Kidney (tissue), 14 donors: ENCODE data around the gene ARL8B. TPM values are rescaled to one million over a fixed set of nuclear protein-coding genes. Genes with fewer than 3 reads are reported as not detected.

Source experiments
- DNase-seq, 5 donors: peaks; one replicate each; pipeline ENCODE4 v3.0.0-alpha.2; 2013 to 2020
- FAIRE-seq: peaks from 2 replicates; lab custom pipeline; 2012; peaks lifted over from hg19 to GRCh38; lab: Jason Lieb, UNC
- H3K27ac ChIP-seq, 2 donors: one replicate each; pipeline ENCODE4 v1.7.0; 2013; ENCODE audit warnings: low read depth in 2 of 2, low read length in 2 of 2, inconsistent platforms in 1 of 2
- H3K27me3 ChIP-seq: one replicate; pipeline ENCODE4 v1.7.1; 2013; ENCODE audit warnings: low read length, inconsistent platforms; ENCODE audit not compliant: control insufficient read depth, insufficient read depth
- H3K36me3 ChIP-seq, 3 donors: one replicate each; pipeline versions ENCODE4 v1.7.0 to v1.7.1; 2013; ENCODE audit warnings: low read length in 3 of 3, control low read depth in 1 of 3, inconsistent platforms in 1 of 3; ENCODE audit not compliant: insufficient read depth in 3 of 3, control insufficient read depth in 2 of 3
- H3K4me1 ChIP-seq, 3 donors: one replicate each; pipeline versions ENCODE4 v1.7.0 to v1.7.1; 2013; ENCODE audit warnings: low read length in 3 of 3, inconsistent platforms in 1 of 3, low read depth in 1 of 3; ENCODE audit not compliant: control insufficient read depth in 2 of 3, insufficient read depth in 2 of 3
- H3K4me3 ChIP-seq, 3 donors: one replicate each; pipeline versions ENCODE4 v1.7.0 to v1.8.1; 2013; ENCODE audit warnings: low read length in 3 of 3, control low read depth in 1 of 3, inconsistent platforms in 1 of 3
- H3K9ac ChIP-seq, 3 donors: one replicate each; pipeline versions ENCODE4 v1.7.0 to v1.7.1; 2013; ENCODE audit warnings: low read length in 3 of 3, control low read depth in 1 of 3, inconsistent platforms in 1 of 3
- H3K9me3 ChIP-seq, 3 donors: one replicate each; pipeline versions ENCODE4 v1.7.0 to v1.7.1; 2013; ENCODE audit warnings: low read length in 3 of 3, control low read depth in 1 of 3, inconsistent platforms in 1 of 3; ENCODE audit not compliant: control insufficient read depth in 2 of 3, insufficient read depth in 1 of 3
- CTCF ChIP-seq: IDR thresholded peaks from 3 replicates; pipeline ENCODE4 v1.5.1; 2012; ENCODE audit warnings: mild to moderate bottlenecking, moderate library complexity, borderline replicate concordance; ENCODE audit not compliant: insufficient read depth; ENCODE audit errors: extremely low read depth
- intact Hi-C: fragments of 100-400 bp; cut with DNase I; formaldehyde crosslinking; loops from one replicate; pipeline ENCODE4 v1.11.1; 2022
- polyA plus RNA-seq: library from polyadenylated mRNA; stranded (reverse); fragments of 350-450 nt; fragmentation: Illumina TruSeq; extraction: RNeasy Lipid Tissue Mini Kit (QIAGEN cat#74804); gene quantifications from one replicate; pipeline ENCODE4 v1.2.3, GENCODE V29; 2014; ENCODE audit warnings: low read depth, low replicate concordance; ENCODE audit not compliant: insufficient read depth
- total RNA-seq: library from RNA; stranded (reverse); fragmentation: NEBNext Ultra II Directional; extraction: Animal tissue kit (Norgen Biotek cat#: 25700); gene quantifications from one replicate; pipeline ENCODE4 v1.2.1, GENCODE V29; 2021
- donor health status: control.
- donor health status: control.
- donor health status: control.
- donor health status: control.
- donor health status: control.
- donor health status: DM: yes; HTN: yes; CAD: no.
- donor health status: Normal renal cell carcinoma (clear cell type).

ARL8B gene
- total and polyA plus RNA-seq, 2 donors from 2014 or later = 49.1 to 62.7 TPM

GRCh38 chr3:5202222-5202621 is 80.1 kb downstream of the ARL8B start:
- H3K4me1 ChIP-seq = no peaks in the 10 kb centered on the region
- peaks cover 2 to 59% (median 38%) of the 10 kb centered on the region in 3 donors for H3K36me3 ChIP-seq
- no peak overlapping the region for H3K9ac ChIP-seq
- no peak overlapping the region for H3K4me3 ChIP-seq
- no peak for FAIRE-seq
- TF ChIP-seq CTCF = no peak
- intact Hi-C loops = no loop called here
- no peak overlapping the region for H3K27ac ChIP-seq
- H3K27me3 ChIP-seq = no peaks in the 10 kb centered on the region
- no peaks in the 10 kb centered on the region for H3K9me3 ChIP-seq
- DNase-seq = no peak

GRCh38 chr3:5205165-5205941 is 83.3 kb downstream of the ARL8B start:
- H3K36me3 ChIP-seq = peaks cover 8 to 72% (median 57%) of the 10 kb centered on the region in 3 donors
- FAIRE-seq (no peak), DNase-seq (no peak)
- H3K27ac ChIP-seq = no peak overlapping the region
- no peak overlapping the region for H3K9ac ChIP-seq
- no peaks in the 10 kb centered on the region for H3K4me1 ChIP-seq
- no peak for TF ChIP-seq CTCF
- no peaks in the 10 kb centered on the region for H3K9me3 ChIP-seq
- no peaks in the 10 kb centered on the region for H3K27me3 ChIP-seq
- intact Hi-C loops = no loop called here
- H3K4me3 ChIP-seq = no peak overlapping the region

GRCh38 chr3:5210926-5211325 is 88.8 kb downstream of the ARL8B start:
- no peaks in the 10 kb centered on the region for H3K27me3 ChIP-seq
- H3K4me3 ChIP-seq = no peak overlapping the region
- H3K27ac ChIP-seq = no peak overlapping the region
- H3K9me3 ChIP-seq = no peaks in the 10 kb centered on the region
- intact Hi-C loops = no loop called here
- no peak for DNase-seq
- no peak for FAIRE-seq
- H3K4me1 ChIP-seq = peaks cover 0 to 3% (median 0%) of the 10 kb centered on the region in 3 donors
- no peak for TF ChIP-seq CTCF
- H3K36me3 ChIP-seq = peaks cover 16 to 72% (median 68%) of the 10 kb centered on the region in 3 donors
- no peak overlapping the region for H3K9ac ChIP-seq
